H1 (cell line): ENCODE measurements around the gene STX8.

Experiments
- POLR2A ChIP-seq, 2 experiments: IDR thresholded peaks; 1 replicate in 1 of 2; 2 replicates in 1 of 2; pipeline ENCODE4 v1.6.1; 2011; ENCODE audit warnings: low read depth in 2 of 2, low read length in 2 of 2, mild to moderate bottlenecking in 2 of 2; ENCODE audit errors: control extremely low read depth in 1 of 2
- POLR2AphosphoS5 ChIP-seq: IDR thresholded peaks from 2 replicates; pipeline ENCODE4 v1.6.1; 2011; ENCODE audit warnings: low read depth, low read length
- RBBP5 ChIP-seq: IDR thresholded peaks from 2 replicates; pipeline ENCODE4 v1.7.1; 2012; ENCODE audit warnings: low read depth, mild to moderate bottlenecking, inconsistent platforms, low read length, moderate library complexity, borderline replicate concordance
- TEAD4 ChIP-seq: IDR thresholded peaks from 2 replicates; pipeline ENCODE4 v1.6.1; 2012; ENCODE audit warnings: low read depth, low read length, inconsistent platforms, mixed read lengths

DNA sequence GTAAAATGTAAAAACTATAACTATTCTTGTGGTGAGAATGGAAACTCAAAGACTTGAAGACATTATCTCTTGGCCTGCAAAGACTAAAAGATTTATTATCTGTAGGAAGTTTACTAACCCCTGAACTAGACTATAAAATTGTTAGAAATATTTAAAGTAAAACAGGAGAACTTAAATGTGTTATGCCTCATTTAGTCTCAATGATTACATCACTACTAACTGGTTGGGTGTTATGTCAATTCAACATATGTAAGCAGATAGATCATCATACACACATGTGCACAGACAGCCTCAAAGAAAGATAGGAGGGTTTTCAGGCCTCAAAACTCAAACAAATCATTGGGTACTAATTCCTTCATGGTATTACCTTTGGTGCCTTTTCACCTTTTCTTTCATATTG, 7.6 kb downstream of the STX8 start:
- TF ChIP-seq POLR2A (IDR thresholded peaks at IDR 0.05; ENCODE audit: control extremely low read depth in 1 of 2, low read depth in 2 of 2, low read length in 2 of 2) (no peak), RBBP5 (no peak), TEAD4 (no peak), POLR2AphosphoS5 (no peak)
